Skeletal muscle tissue (tissue), 4 donors: Measurements from ENCODE around the gene ABCC5. TPM values are rescaled to one million over a fixed set of nuclear protein-coding genes. Genes with fewer than 3 reads are reported as not detected.
A peak's percentile ranks its signal among the peaks of the same experiment; 100 is the strongest.
"Not testable (repeated sequence)": the region's sequence is repeated elsewhere in the genome, so short reads cannot be mapped to it uniquely, and the experiment has no call there.

Source experiments
- H3K27ac ChIP-seq: one replicate; pipeline ENCODE4 v1.7.0; 2013; ENCODE audit warnings: mild to moderate bottlenecking, low read depth, low read length, inconsistent platforms
- H3K27me3 ChIP-seq, 3 donors: one replicate each; pipeline ENCODE4 v1.7.0; 2013; ENCODE audit warnings: low read length in 3 of 3; ENCODE audit not compliant: control insufficient read depth in 3 of 3, insufficient read depth in 3 of 3
- H3K36me3 ChIP-seq, 3 donors: one replicate each; pipeline ENCODE4 v1.7.0; 2013; ENCODE audit warnings: low read length in 3 of 3; ENCODE audit not compliant: control insufficient read depth in 3 of 3, insufficient read depth in 3 of 3
- H3K4me1 ChIP-seq, 3 donors: one replicate each; pipeline ENCODE4 v1.7.0; 2013; ENCODE audit warnings: low read length in 3 of 3, mild to moderate bottlenecking in 3 of 3; ENCODE audit not compliant: control insufficient read depth in 3 of 3, insufficient read depth in 3 of 3
- H3K4me3 ChIP-seq, 3 donors: one replicate each; pipeline ENCODE4 v1.7.0; 2013; ENCODE audit warnings: low read length in 3 of 3
- H3K9ac ChIP-seq, 3 donors: one replicate each; pipeline ENCODE4 v1.7.0; 2013; ENCODE audit warnings: low read length in 3 of 3, mild to moderate bottlenecking in 3 of 3, moderate library complexity in 2 of 3, low read depth in 1 of 3
- H3K9me3 ChIP-seq, 3 donors: one replicate each; pipeline ENCODE4 v1.7.0; 2013; ENCODE audit warnings: low read length in 3 of 3; ENCODE audit not compliant: control insufficient read depth in 3 of 3
- total RNA-seq: library from RNA; depleted of rRNA; stranded (reverse); fragments of >200 nt; gene quantifications from one replicate; pipeline ENCODE4 v1.2.3, GENCODE V29; 2014
- donor health status: Osteomylitis.

Gene ABCC5
- total RNA-seq, 1 donor from 2014 or later: 17.7 TPM

- H3K27me3 ChIP-seq: no peaks in the 10 kb centered on the region
- peaks cover 10 to 29% (median 17%) of the 10 kb centered on the region in 3 donors for H3K4me1 ChIP-seq
- H3K9me3 ChIP-seq: no peaks in the 10 kb centered on the region
- H3K36me3 ChIP-seq: peaks cover 0 to 3% (median 0%) of the 10 kb centered on the region in 3 donors
- H3K4me3 ChIP-seq: peak within 1 kb of the TSS; percentile 85 to 98 (median 89)
- H3K27ac ChIP-seq: peak within 1 kb of the TSS; percentile 83
- peak within 1 kb of the TSS; percentile 88 to 94 (median 90) for H3K9ac ChIP-seq
Observed at GRCh38 chr3:183884427-183885296, 133.0 kb downstream of the ABCC5 start, which contains the start of gene PARL. Gene PARL (minus strand): TSS chr3:183884880. CDS start chr3:183884846, 34 bp downstream.

GRCh38 chr3:183884097-183884426 lies 133.6 kb downstream of the ABCC5 start:
- H3K9ac ChIP-seq: peak overlapping the region; percentile 88 to 94 (median 90)

GRCh38 chr3:183883291-183884096 lies 134.2 kb downstream of the ABCC5 start:
- peaks cover 10 to 29% (median 17%) of the 10 kb centered on the region in 3 donors for H3K4me1 ChIP-seq

More at GRCh38 chr3:183884097-183884426, 133.6 kb downstream of the ABCC5 start:
- peak overlapping the region; percentile 83 for H3K27ac ChIP-seq
- peak overlapping the region; percentile 85 to 98 (median 89) for H3K4me3 ChIP-seq
- H3K9me3 ChIP-seq: no peaks in the 10 kb centered on the region
- peaks cover 0 to 3% (median 0%) of the 10 kb centered on the region in 3 donors for H3K36me3 ChIP-seq
- H3K4me1 ChIP-seq: peaks cover 10 to 29% (median 17%) of the 10 kb centered on the region in 3 donors
- no peaks in the 10 kb centered on the region for H3K27me3 ChIP-seq

GRCh38 chr3:183880121-183880520 lies 137.6 kb downstream of the ABCC5 start:
- H3K27ac ChIP-seq: no peak overlapping the region
- H3K9ac ChIP-seq: no peak overlapping the region
- H3K9me3 ChIP-seq: no peaks in the 10 kb centered on the region
- peaks cover 10 to 31% (median 15%) of the 10 kb centered on the region in 3 donors for H3K4me1 ChIP-seq
- no peaks in the 10 kb centered on the region for H3K27me3 ChIP-seq
- H3K36me3 ChIP-seq: peaks cover 0 to 5% (median 3%) of the 10 kb centered on the region in 3 donors
- no peak overlapping the region for H3K4me3 ChIP-seq

More at GRCh38 chr3:183883291-183884096, 134.2 kb downstream of the ABCC5 start:
- Histone ChIP-seq H3K9ac (peak overlapping the region; percentile 88 to 94 (median 90)), H3K27me3 (no peaks in the 10 kb centered on the region), H3K9me3 (no peaks in the 10 kb centered on the region), H3K36me3 (peaks cover 0 to 3% (median 0%) of the 10 kb centered on the region in 3 donors), H3K4me3 (peak overlapping the region; percentile 85 to 98 (median 89)), H3K27ac (peak overlapping the region; percentile 83)

- H3K9ac ChIP-seq: no peak overlapping the region
- H3K4me3 ChIP-seq: no peak overlapping the region
- H3K27ac ChIP-seq: no peak overlapping the region
- H3K36me3 ChIP-seq: peaks cover 0 to 5% (median 3%) of the 10 kb centered on the region in 3 donors
- H3K9me3 ChIP-seq: no peaks in the 10 kb centered on the region
- peaks cover 10 to 28% (median 14%) of the 10 kb centered on the region in 3 donors for H3K4me1 ChIP-seq
- H3K27me3 ChIP-seq: no peaks in the 10 kb centered on the region
Observed at GRCh38 chr3:183879243-183879642, 138.4 kb downstream of the ABCC5 start.

GRCh38 chr3:183878071-183878470 lies 139.6 kb downstream of the ABCC5 start:
- no peaks in the 10 kb centered on the region for H3K9me3 ChIP-seq
- H3K4me1 ChIP-seq: peaks cover 5 to 16% (median 7%) of the 10 kb centered on the region in 3 donors
- H3K4me3 ChIP-seq: no peak overlapping the region
- no peaks in the 10 kb centered on the region for H3K27me3 ChIP-seq
- no peak overlapping the region for H3K27ac ChIP-seq
- H3K36me3 ChIP-seq: peaks cover 0 to 5% (median 3%) of the 10 kb centered on the region in 3 donors
- no peak overlapping the region for H3K9ac ChIP-seq

GRCh38 chr3:183877227-183877626 lies 140.5 kb downstream of the ABCC5 start:
- not testable (repeated sequence) for H3K27ac ChIP-seq, H3K4me3 ChIP-seq, H3K9me3 ChIP-seq, H3K27me3 ChIP-seq, H3K9ac ChIP-seq, H3K4me1 ChIP-seq, H3K36me3 ChIP-seq

- H3K4me3 ChIP-seq: no peak overlapping the region
- peaks cover 0 to 7% (median 3%) of the 10 kb centered on the region in 3 donors for H3K36me3 ChIP-seq
- H3K4me1 ChIP-seq: peaks cover 0 to 9% (median 0%) of the 10 kb centered on the region in 3 donors
- no peak overlapping the region for H3K9ac ChIP-seq
- H3K27ac ChIP-seq: no peak overlapping the region
- no peaks in the 10 kb centered on the region for H3K9me3 ChIP-seq
- no peaks in the 10 kb centered on the region for H3K27me3 ChIP-seq
Observed at GRCh38 chr3:183875411-183875810, 142.3 kb downstream of the ABCC5 start.

- Histone ChIP-seq H3K27me3 (no peaks in the 10 kb centered on the region), H3K9ac (no peak overlapping the region), H3K4me1 (peaks cover 0 to 9% (median 0%) of the 10 kb centered on the region in 3 donors)
Observed at GRCh38 chr3:183873914-183874313, 143.8 kb downstream of the ABCC5 start.

More at GRCh38 chr3:183873914-183874313, 143.8 kb downstream of the ABCC5 start:
- no peak overlapping the region for H3K4me3 ChIP-seq
- no peak overlapping the region for H3K27ac ChIP-seq
- H3K36me3 ChIP-seq: peaks cover 0 to 7% (median 0%) of the 10 kb centered on the region in 3 donors
- no peaks in the 10 kb centered on the region for H3K9me3 ChIP-seq
